KBM-7 (cell line): ENCODE results near the gene SMARCAL1.
"Not testable (repeated sequence)": the region's sequence is repeated elsewhere in the genome, so short reads cannot be mapped to it uniquely, and the experiment has no call there.

Experiments used
- DNase-seq: peaks from one replicate; pipeline ENCODE4 v3.0.0-alpha.2; 2015
- in situ Hi-C: fragments of 300-500 bp; cut with MboI; formaldehyde crosslinking; loops from 2 replicates; pipeline ENCODE4 v1.14.3; 2020; ENCODE audit warnings: low sequenced_read_pairs, low pct_unique_long_range_greater_than_20kb, mixed read lengths

The SMARCAL1 gene

GRCh38 chr2:216412022-216412999, at the start of gene SMARCAL1:
Gene SMARCAL1 (plus strand): TSS chr2:216412484. CDS start chr2:216414705, 2,221 bp downstream.
- in situ Hi-C loops = no loop called here
- peak; percentile 99 for DNase-seq

- in situ Hi-C loops = no loop called here
- no peak for DNase-seq
Observed at GRCh38 chr2:216362730-216363129, 49.6 kb upstream of the SMARCAL1 start.

GRCh38 chr2:216363221-216363620, 49.1 kb upstream of the SMARCAL1 start:
- DNase-seq = no peak
- in situ Hi-C loops = no loop called here

GRCh38 chr2:216365518-216365917, 46.8 kb upstream of the SMARCAL1 start:
- DNase-seq = no peak
- in situ Hi-C loops = no loop called here

GRCh38 chr2:216366777-216367471, 45.4 kb upstream of the SMARCAL1 start:
- in situ Hi-C loops = no loop called here
- no peak for DNase-seq

GRCh38 chr2:216369821-216370220, 42.5 kb upstream of the SMARCAL1 start:
- in situ Hi-C loops = no loop called here
- no peak for DNase-seq

- in situ Hi-C loops = no loop called here
- DNase-seq = no peak
Observed at GRCh38 chr2:216370961-216371712, 41.1 kb upstream of the SMARCAL1 start.

GRCh38 chr2:216371721-216372702, 40.3 kb upstream of the SMARCAL1 start, which contains the start of gene MARCHF4:
Gene MARCHF4 (minus strand): TSS chr2:216372483. CDS start chr2:216370260, 2,223 bp downstream.
- in situ Hi-C loops = no loop called here
- peak; percentile 75 for DNase-seq

GRCh38 chr2:216372761-216373291, 39.5 kb upstream of the SMARCAL1 start:
- DNase-seq = no peak
- in situ Hi-C loops = no loop called here

- no peak for DNase-seq
- in situ Hi-C loops = no loop called here
Observed at GRCh38 chr2:216373896-216374295, 38.4 kb upstream of the SMARCAL1 start.

- in situ Hi-C loops = no loop called here
- DNase-seq = no peak
Observed at GRCh38 chr2:216375286-216375685, 37.0 kb upstream of the SMARCAL1 start.

GRCh38 chr2:216379977-216380376, 32.3 kb upstream of the SMARCAL1 start:
- in situ Hi-C loops = no loop called here

GRCh38 chr2:216384409-216384808, 27.9 kb upstream of the SMARCAL1 start:
- in situ Hi-C loops = not testable (repeated sequence)

More at GRCh38 chr2:216379977-216380376, 32.3 kb upstream of the SMARCAL1 start:
- no peak for DNase-seq

GRCh38 chr2:216385478-216385877, 26.8 kb upstream of the SMARCAL1 start:
- in situ Hi-C loops = no loop called here
- DNase-seq = no peak

More at GRCh38 chr2:216384409-216384808, 27.9 kb upstream of the SMARCAL1 start:
- DNase-seq = not testable (repeated sequence)

GRCh38 chr2:216387262-216387661, 25.0 kb upstream of the SMARCAL1 start:
- DNase-seq = no peak
- in situ Hi-C loops = no loop called here

- in situ Hi-C loops = no loop called here
- no peak for DNase-seq
Observed at GRCh38 chr2:216388046-216388884, 24.0 kb upstream of the SMARCAL1 start.

- in situ Hi-C loops = no loop called here
- DNase-seq = no peak
Observed at GRCh38 chr2:216389570-216389969, 22.7 kb upstream of the SMARCAL1 start.
